NT2/D1 (cell line): Measurements from ENCODE around the gene TP53BP2.

Experiments
- SUZ12 ChIP-seq: IDR thresholded peaks from 2 replicates; pipeline ENCODE4 v1.6.1; 2011; ENCODE audit not compliant: insufficient read length, insufficient read depth; ENCODE audit errors: extremely low read depth
- YY1 ChIP-seq: IDR thresholded peaks from 2 replicates; pipeline ENCODE4 v1.6.1; 2011; ENCODE audit not compliant: insufficient read length, insufficient read depth
- ZNF274 ChIP-seq: IDR thresholded peaks from 2 replicates; pipeline ENCODE4 v1.6.1; 2011; ENCODE audit warnings: mild to moderate bottlenecking, low read depth, low read length

GRCh38 chr1:223774134-223774814 lies 71.5 kb downstream of the TP53BP2 start:
- no peak for TF ChIP-seq SUZ12
- TF ChIP-seq ZNF274 = no peak
- TF ChIP-seq YY1 = no peak
